ENCODE data around the gene EEF1A1. TPM values are rescaled to one million over a fixed set of nuclear protein-coding genes. Genes with fewer than 3 reads are reported as not detected.

EEF1A1 gene
- total and polyA plus RNA-seq, 12 donors, result 988 to 3,224 (median 1,571) TPM

GRCh38 chr6:73504160-73504559 is 16.7 kb downstream of the EEF1A1 start:
- intact Hi-C loops (cut with DNase I), result no loop called here
- Histone ChIP-seq H3K4me3 (no peak overlapping the region), H3K9me3 (peaks cover 0 to 3% (median 0%) of the 10 kb centered on the region in 11 donors), H3K36me3 (peaks cover 0 to 61% (median 43%) of the 10 kb centered on the region in 9 donors), H3K4me1 (peaks cover 0 to 10% (median 0%) of the 10 kb centered on the region in 9 donors), H3K27me3 (no peaks in the 10 kb centered on the region), H3K27ac (peak overlapping the region in 1 of 10 donors; percentile 3)
- 90 to 93% methylated on average over 2 of the region's 2 CpGs for WGBS, 2 donors
- no peak for ATAC-seq
- no peak for DNase-seq
- no peak for TF ChIP-seq CTCF (IDR thresholded peaks at IDR 0.05)

- peaks cover 0 to 3% (median 0%) of the 10 kb centered on the region in 11 donors for H3K9me3 ChIP-seq
- no peak overlapping the region for H3K27ac ChIP-seq
- peaks cover 0 to 10% (median 0%) of the 10 kb centered on the region in 9 donors for H3K4me1 ChIP-seq
- intact Hi-C loops (cut with DNase I), result no loop called here
- H3K4me3 ChIP-seq, result no peak overlapping the region
- no peaks in the 10 kb centered on the region for H3K27me3 ChIP-seq
- no peak for DNase-seq
- TF ChIP-seq CTCF (IDR thresholded peaks at IDR 0.05), result no peak
- H3K36me3 ChIP-seq, result peaks cover 0 to 71% (median 53%) of the 10 kb centered on the region in 9 donors
- ATAC-seq, result no peak
- WGBS, 2 donors, result 71 to 84% methylated on average over 2 of the region's 2 CpGs
Observed at GRCh38 chr6:73503027-73503772, 17.6 kb downstream of the EEF1A1 start.

GRCh38 chr6:73497915-73498314 is 22.9 kb downstream of the EEF1A1 start:
- Histone ChIP-seq H3K27ac (no peak overlapping the region), H3K36me3 (peaks cover 0 to 100% (median 80%) of the 10 kb centered on the region in 9 donors), H3K4me3 (no peak overlapping the region), H3K4me1 (peaks cover 0 to 2% (median 0%) of the 10 kb centered on the region in 9 donors), H3K27me3 (no peaks in the 10 kb centered on the region), H3K9me3 (no peaks in the 10 kb centered on the region)
- TF ChIP-seq CTCF (IDR thresholded peaks at IDR 0.05), result no peak
- intact Hi-C loops (cut with DNase I), result no loop called here
- WGBS, 2 donors, result 95 to 96% methylated on average over 3 of the region's 3 CpGs
- no peak for ATAC-seq
- no peak for DNase-seq

- TF ChIP-seq CTCF (IDR thresholded peaks at IDR 0.05), result no peak
- Histone ChIP-seq H3K27ac (no peak overlapping the region), H3K9me3 (peaks cover 0 to 8% (median 4%) of the 10 kb centered on the region in 11 donors), H3K4me1 (no peaks in the 10 kb centered on the region), H3K27me3 (no peaks in the 10 kb centered on the region), H3K4me3 (no peak overlapping the region), H3K36me3 (peaks cover 0 to 100% (median 56%) of the 10 kb centered on the region in 9 donors)
- DNase-seq, result no peak
- intact Hi-C loops (cut with DNase I), result no loop called here
- ATAC-seq, result no peak
Observed at GRCh38 chr6:73491377-73491776, 29.5 kb downstream of the EEF1A1 start.

Measured in heart right ventricle (tissue), 16 donors.